Measurements from ENCODE around the gene PFKFB3. TPM values are rescaled to one million over a fixed set of nuclear protein-coding genes. Genes with fewer than 3 reads are reported as not detected.

Gene PFKFB3
- total RNA-seq, 2 donors from 2014 or later: 31.2 to 34.5 TPM

DNA sequence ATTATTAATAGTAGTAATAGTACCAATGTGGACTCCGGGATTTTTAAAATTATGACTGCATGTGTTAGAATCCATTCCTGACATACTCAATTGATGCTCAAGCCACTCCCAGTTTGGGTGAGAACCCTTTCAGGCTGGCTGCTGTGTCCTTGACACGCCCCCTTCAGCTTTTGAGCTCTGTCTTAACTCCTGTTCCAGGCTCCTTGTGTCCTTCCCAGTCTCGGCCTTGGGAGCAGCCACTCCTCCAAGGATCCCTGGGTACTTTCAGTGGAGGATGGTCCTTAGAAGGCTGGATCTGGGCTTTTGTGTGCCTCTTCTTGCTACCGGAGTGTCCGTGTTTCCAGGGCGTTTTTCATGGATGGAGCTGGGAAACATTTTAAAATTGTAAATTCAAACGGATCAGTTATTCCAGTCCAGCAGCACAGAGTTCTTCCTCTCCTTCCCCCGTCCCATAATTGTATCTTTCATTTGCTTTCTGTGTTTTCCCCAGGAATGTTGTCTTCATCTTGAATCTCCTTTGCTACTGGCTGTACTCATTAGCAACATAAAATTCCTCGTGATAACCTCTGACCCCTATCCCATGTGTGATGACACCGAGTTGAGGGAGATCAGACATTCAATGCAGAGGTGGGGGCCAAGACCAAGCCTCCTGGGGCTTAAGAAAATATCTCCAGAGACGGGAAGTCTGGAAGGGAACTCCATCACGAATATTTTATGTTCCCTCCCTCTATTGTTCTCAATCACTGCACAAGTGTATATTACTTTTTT, 40.0 kb upstream of the PFKFB3 start:
- no peaks in the 10 kb centered on the region for H3K27me3 ChIP-seq (ENCODE audit: control insufficient read depth, insufficient read depth, low read length, poor library complexity, severe bottlenecking)
- TF ChIP-seq, protein P1, sequence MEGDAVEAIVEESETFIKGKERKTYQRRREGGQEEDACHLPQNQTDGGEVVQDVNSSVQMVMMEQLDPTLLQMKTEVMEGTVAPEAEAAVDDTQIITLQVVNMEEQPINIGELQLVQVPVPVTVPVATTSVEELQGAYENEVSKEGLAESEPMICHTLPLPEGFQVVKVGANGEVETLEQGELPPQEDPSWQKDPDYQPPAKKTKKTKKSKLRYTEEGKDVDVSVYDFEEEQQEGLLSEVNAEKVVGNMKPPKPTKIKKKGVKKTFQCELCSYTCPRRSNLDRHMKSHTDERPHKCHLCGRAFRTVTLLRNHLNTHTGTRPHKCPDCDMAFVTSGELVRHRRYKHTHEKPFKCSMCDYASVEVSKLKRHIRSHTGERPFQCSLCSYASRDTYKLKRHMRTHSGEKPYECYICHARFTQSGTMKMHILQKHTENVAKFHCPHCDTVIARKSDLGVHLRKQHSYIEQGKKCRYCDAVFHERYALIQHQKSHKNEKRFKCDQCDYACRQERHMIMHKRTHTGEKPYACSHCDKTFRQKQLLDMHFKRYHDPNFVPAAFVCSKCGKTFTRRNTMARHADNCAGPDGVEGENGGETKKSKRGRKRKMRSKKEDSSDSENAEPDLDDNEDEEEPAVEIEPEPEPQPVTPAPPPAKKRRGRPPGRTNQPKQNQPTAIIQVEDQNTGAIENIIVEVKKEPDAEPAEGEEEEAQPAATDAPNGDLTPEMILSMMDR (conservative IDR thresholded peaks at IDR 0.05): no peak
- peaks cover 4% of the 10 kb centered on the region for H3K36me3 Mint-ChIP-seq (ENCODE audit: low read depth)
- H3K27ac ChIP-seq (ENCODE audit: low read depth, low read length): no peak overlapping the region
- H3K27ac Mint-ChIP-seq: no peak overlapping the region
- peaks cover 10% of the 10 kb centered on the region for H3K4me1 ChIP-seq (ENCODE audit: control insufficient read depth, insufficient read depth, low read length)
- H3K9me3 ChIP-seq (ENCODE audit: control insufficient read depth, low read length): no peaks in the 10 kb centered on the region
- H3K4me1 Mint-ChIP-seq: peaks cover 33% of the 10 kb centered on the region
- no peak for DNase-seq
- H3K27me3 Mint-ChIP-seq (ENCODE audit: insufficient read depth): no peaks in the 10 kb centered on the region
- H3K36me3 ChIP-seq (ENCODE audit: control insufficient read depth, insufficient read depth, low read length): no peaks in the 10 kb centered on the region
- no peak overlapping the region for H3K4me3 ChIP-seq (ENCODE audit: low read length)
- H3K9ac ChIP-seq (ENCODE audit: extremely low read depth, low read length, poor library complexity, severe bottlenecking): no peak overlapping the region
- WGBS, 2 experiments (ENCODE audit: insufficient coverage in 1 of 2, insufficient read length in 1 of 2): 76 to 94% methylated on average over 8 to 12 of the region's 12 CpGs
- no peaks in the 10 kb centered on the region for H3K9me3 Mint-ChIP-seq
- H3K4me3 Mint-ChIP-seq: peak overlapping the region; percentile 4

DNA sequence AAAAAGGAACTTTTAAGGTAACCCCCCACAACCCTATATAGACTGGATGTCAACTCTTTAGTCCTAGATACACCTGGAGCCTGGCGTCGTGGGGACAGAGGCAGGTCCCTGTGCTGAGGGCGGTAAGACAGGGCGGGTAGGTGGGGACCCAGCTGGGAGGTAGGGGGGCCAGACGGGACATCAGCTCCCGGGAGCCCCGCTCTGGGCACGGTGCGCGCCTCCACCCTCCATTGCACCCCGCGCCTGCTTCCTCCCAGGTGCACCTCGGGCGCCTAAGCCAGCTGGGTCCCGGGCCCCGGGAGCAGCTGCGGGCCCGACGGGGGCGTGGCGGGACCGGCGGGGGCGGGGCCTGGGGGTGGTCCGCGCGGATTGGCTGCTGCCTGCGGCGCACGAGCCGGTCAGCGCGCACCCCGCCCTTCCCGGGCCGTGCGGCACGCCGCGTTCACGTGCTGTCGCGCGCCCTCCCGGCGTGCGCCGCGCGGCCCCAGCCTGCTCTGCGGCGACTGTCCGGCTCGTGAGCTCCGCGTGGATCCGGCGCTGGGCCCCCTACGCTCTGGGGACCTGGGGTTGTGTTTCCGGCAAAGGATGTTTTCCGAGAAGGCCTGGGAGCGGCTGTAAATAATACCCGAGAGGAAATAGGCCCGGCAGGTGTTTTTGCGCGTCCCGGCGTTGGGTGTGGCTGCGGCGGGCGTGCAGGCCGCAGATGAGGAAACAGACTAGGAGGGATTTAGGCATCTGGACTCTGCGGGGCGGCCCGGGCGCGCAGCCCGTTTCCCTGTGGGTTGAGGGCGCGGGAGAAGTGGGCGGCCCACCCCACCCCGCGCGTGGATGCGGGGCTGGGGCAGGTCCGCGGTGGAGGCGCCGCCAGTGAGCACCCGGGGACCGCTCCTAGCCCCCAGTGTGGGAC, 39.1 kb upstream of the PFKFB3 start:
- WGBS, 2 experiments (ENCODE audit: insufficient coverage in 1 of 2, insufficient read length in 1 of 2): 9 to 31% methylated on average over 8 to 91 of the region's 91 CpGs

More for the DNA sequence above, 39.1 kb upstream of the PFKFB3 start:
- TF ChIP-seq, protein P1 (conservative IDR thresholded peaks at IDR 0.05): no peak
- no peaks in the 10 kb centered on the region for H3K36me3 ChIP-seq (ENCODE audit: control insufficient read depth, insufficient read depth, low read length)
- Mint-ChIP-seq H3K4me1 (peaks cover 36% of the 10 kb centered on the region), H3K27ac (peak overlapping the region; percentile 87), H3K9me3 (no peaks in the 10 kb centered on the region), H3K4me3 (peak overlapping the region; percentile 73), H3K27me3 (ENCODE audit: insufficient read depth) (no peaks in the 10 kb centered on the region), H3K36me3 (ENCODE audit: low read depth) (peaks cover 4% of the 10 kb centered on the region)
- H3K4me1 ChIP-seq (ENCODE audit: control insufficient read depth, insufficient read depth, low read length): peaks cover 15% of the 10 kb centered on the region
- no peaks in the 10 kb centered on the region for H3K9me3 ChIP-seq (ENCODE audit: control insufficient read depth, low read length)
- no peaks in the 10 kb centered on the region for H3K27me3 ChIP-seq (ENCODE audit: control insufficient read depth, insufficient read depth, low read length, poor library complexity, severe bottlenecking)
- H3K27ac ChIP-seq (ENCODE audit: low read depth, low read length): peak overlapping the region; percentile 42
- peak; percentile 87 for DNase-seq
- H3K4me3 ChIP-seq (ENCODE audit: low read length): peak overlapping the region; percentile 86
- H3K9ac ChIP-seq (ENCODE audit: extremely low read depth, low read length, poor library complexity, severe bottlenecking): peak overlapping the region; percentile 58
